ENCODE measurements around the gene MFRP. TPM values are rescaled to one million over a fixed set of nuclear protein-coding genes. Genes with fewer than 3 reads are reported as not detected.

Gene MFRP
- total RNA-seq = not detected
- not detected for total RNA-seq (2013)

- Histone ChIP-seq H3K27me3 (ENCODE audit: control insufficient read depth, insufficient read depth, low read length) (no peaks in the 10 kb centered on the region), H3K36me3 (ENCODE audit: control insufficient read depth, insufficient read depth, low read length) (no peaks in the 10 kb centered on the region), H3K4me1 (ENCODE audit: control insufficient read depth, insufficient read depth, low read length) (no peaks in the 10 kb centered on the region), H3K27ac (ENCODE audit: low read length) (no peak within 1 kb of the TSS), H3K4me3 (ENCODE audit: low read length) (no peak within 1 kb of the TSS), H3K9me3 (ENCODE audit: control insufficient read depth, insufficient read depth, low read length) (no peaks in the 10 kb centered on the region)
- no peak for TF ChIP-seq CTCF (IDR thresholded peaks at IDR 0.05)
- peaks cover 0 to 4% of the 10 kb centered on the region in 2 donors for H3K4me1 Mint-ChIP-seq
- 61% methylated on average over 4 of the region's 6 CpGs for WGBS (ENCODE audit: insufficient coverage)
- H3K9me3 Mint-ChIP-seq = no peaks in the 10 kb centered on the region
- no peak within 1 kb of the TSS for H3K27ac Mint-ChIP-seq
- H3K27me3 Mint-ChIP-seq (ENCODE audit: low read depth in 2 of 2) = peaks cover 32 to 35% of the 10 kb centered on the region in 2 donors
- no peak for ATAC-seq
- intact Hi-C loops (cut with micrococcal nuclease) = no loop called here
- no peak for DNase-seq
- H3K4me3 Mint-ChIP-seq = no peak within 1 kb of the TSS
- H3K36me3 Mint-ChIP-seq = no peaks in the 10 kb centered on the region
Measured at GRCh38 chr11:119346605-119347004, at the start of gene MFRP. Gene MFRP (minus strand): TSS chr11:119346705. CDS start chr11:119346513, 192 bp downstream.

- no peak overlapping the region for H3K27ac Mint-ChIP-seq
Measured at GRCh38 chr11:119391275-119391674, 44.8 kb upstream of the MFRP start.

GRCh38 chr11:119389611-119390254 lies 43.2 kb upstream of the MFRP start:
- Histone ChIP-seq H3K9me3 (ENCODE audit: control insufficient read depth, insufficient read depth, low read length) (no peaks in the 10 kb centered on the region), H3K36me3 (ENCODE audit: control insufficient read depth, insufficient read depth, low read length) (no peaks in the 10 kb centered on the region), H3K4me1 (ENCODE audit: control insufficient read depth, insufficient read depth, low read length) (no peaks in the 10 kb centered on the region), H3K27ac (ENCODE audit: low read length) (no peak overlapping the region), H3K27me3 (ENCODE audit: control insufficient read depth, insufficient read depth, low read length) (no peaks in the 10 kb centered on the region), H3K4me3 (ENCODE audit: low read length) (no peak overlapping the region)
- Mint-ChIP-seq H3K27me3 (ENCODE audit: low read depth in 2 of 2) (peaks cover 10 to 34% of the 10 kb centered on the region in 2 donors), H3K4me3 (no peak overlapping the region), H3K27ac (no peak overlapping the region), H3K36me3 (no peaks in the 10 kb centered on the region), H3K9me3 (no peaks in the 10 kb centered on the region), H3K4me1 (no peaks in the 10 kb centered on the region)
- peak in 2 of 3 donors; percentile 44 to 52 for ATAC-seq
- WGBS (ENCODE audit: insufficient coverage) = 85% methylated on average over 5 of the region's 5 CpGs
- peak; percentile 33 for TF ChIP-seq CTCF (IDR thresholded peaks at IDR 0.05)
- intact Hi-C loops (cut with micrococcal nuclease) = no loop called here
- peak in 1 of 2 donors; percentile 50 for DNase-seq

More at GRCh38 chr11:119391275-119391674, 44.8 kb upstream of the MFRP start:
- Histone ChIP-seq H3K27me3 (ENCODE audit: control insufficient read depth, insufficient read depth, low read length) (no peaks in the 10 kb centered on the region), H3K27ac (ENCODE audit: low read length) (no peak overlapping the region), H3K4me1 (ENCODE audit: control insufficient read depth, insufficient read depth, low read length) (no peaks in the 10 kb centered on the region), H3K36me3 (ENCODE audit: control insufficient read depth, insufficient read depth, low read length) (no peaks in the 10 kb centered on the region), H3K9me3 (ENCODE audit: control insufficient read depth, insufficient read depth, low read length) (no peaks in the 10 kb centered on the region), H3K4me3 (ENCODE audit: low read length) (no peak overlapping the region)
- Mint-ChIP-seq H3K27me3 (ENCODE audit: low read depth in 2 of 2) (peaks cover 14 to 34% of the 10 kb centered on the region in 2 donors), H3K36me3 (no peaks in the 10 kb centered on the region), H3K9me3 (no peaks in the 10 kb centered on the region), H3K4me1 (no peaks in the 10 kb centered on the region), H3K4me3 (no peak overlapping the region)
- ATAC-seq (no peak), DNase-seq (no peak)
- WGBS (ENCODE audit: insufficient coverage) = 91% methylated on average over 7 of the region's 7 CpGs
- TF ChIP-seq CTCF (IDR thresholded peaks at IDR 0.05) = no peak
- intact Hi-C loops (cut with micrococcal nuclease) = no loop called here

- 85% methylated on average over 6 of the region's 7 CpGs for WGBS (ENCODE audit: insufficient coverage)
- ATAC-seq (no peak), DNase-seq (no peak)
- H3K4me3 Mint-ChIP-seq = no peak overlapping the region
- H3K36me3 Mint-ChIP-seq = no peaks in the 10 kb centered on the region
- no peak overlapping the region for H3K27ac ChIP-seq (ENCODE audit: low read length)
- no peaks in the 10 kb centered on the region for H3K9me3 Mint-ChIP-seq
- TF ChIP-seq CTCF (IDR thresholded peaks at IDR 0.05) = no peak
- peaks cover 7 to 24% of the 10 kb centered on the region in 2 donors for H3K27me3 Mint-ChIP-seq (ENCODE audit: low read depth in 2 of 2)
- no peak overlapping the region for H3K4me3 ChIP-seq (ENCODE audit: low read length)
- no peaks in the 10 kb centered on the region for H3K4me1 Mint-ChIP-seq
- no peaks in the 10 kb centered on the region for H3K36me3 ChIP-seq (ENCODE audit: control insufficient read depth, insufficient read depth, low read length)
- H3K4me1 ChIP-seq (ENCODE audit: control insufficient read depth, insufficient read depth, low read length) = no peaks in the 10 kb centered on the region
- no peaks in the 10 kb centered on the region for H3K9me3 ChIP-seq (ENCODE audit: control insufficient read depth, insufficient read depth, low read length)
- intact Hi-C loops (cut with micrococcal nuclease) = no loop called here
- H3K27ac Mint-ChIP-seq = no peak overlapping the region
- peaks cover 3% of the 10 kb centered on the region for H3K27me3 ChIP-seq (ENCODE audit: control insufficient read depth, insufficient read depth, low read length)
Measured at GRCh38 chr11:119388103-119388502, 41.6 kb upstream of the MFRP start.

Data from natural killer cell (primary cell).